B cell (primary cell): ENCODE measurements around the gene NUCB2. TPM values are rescaled to one million over a fixed set of nuclear protein-coding genes. Genes with fewer than 3 reads are reported as not detected.

Experiments
- ATAC-seq: fragments of 200-7000 bp; cut with Tn5 transposase; one replicate; pipeline ENCODE4 v1.10.0; 2021; ENCODE audit warnings: low read depth, mild to moderate bottlenecking, moderate number of reproducible peaks, moderate library complexity
- CTCF ChIA-PET: fragments of 350-600 bp; sonication (Branson Sonifier 250); formaldehyde crosslinking; loops from one replicate; lab custom pipeline; 2021; ENCODE audit warnings: antibody characterized with exemption, inconsistent platforms; lab: Charles Lee
- POLR2A ChIA-PET: fragments of 350-600 bp; sonication (Branson Sonifier 250); formaldehyde crosslinking; loops from one replicate; lab custom pipeline; 2021; ENCODE audit warnings: antibody characterized with exemption; lab: Charles Lee
- DNase-seq: peaks from one replicate; pipeline ENCODE4 v3.0.0; 2013
- H2AFZ ChIP-seq: 2 replicates; pipeline ENCODE4 v1.6.1; 2012; ENCODE audit warnings: mild to moderate bottlenecking, low read depth, low read length; ENCODE audit not compliant: insufficient read depth, poor library complexity, severe bottlenecking
- H3K27ac ChIP-seq, 2 donors: 1 replicate in 1 of 2; 2 replicates in 1 of 2; pipeline ENCODE4 v1.5.1; 2012 to 2013; ENCODE audit warnings: low read length in 2 of 2, mild to moderate bottlenecking in 2 of 2, moderate library complexity in 1 of 2
- H3K27me3 ChIP-seq, 4 experiments: fragments of 200-600 bp in 1 of 4; sonication (generic) in 1 of 4; replicated peaks in 1 of 4; 1 replicate in 2 of 4; 2 replicates in 2 of 4; pipeline versions ENCODE4 v1.6.1 to v1.7.0; 2013 to 2016; ENCODE audit warnings: low read length in 3 of 4, mild to moderate bottlenecking in 2 of 4, mixed read lengths in 1 of 4, moderate library complexity in 1 of 4; ENCODE audit not compliant: insufficient read depth in 4 of 4, control insufficient read depth in 3 of 4; ENCODE audit errors: control extremely low read depth in 1 of 4
- H3K36me3 ChIP-seq, 2 experiments: replicated peaks in 1 of 2; 1 replicate in 1 of 2; 2 replicates in 1 of 2; pipeline versions ENCODE4 v1.6.1 to v1.7.1; 2013; ENCODE audit warnings: low read length in 1 of 2; ENCODE audit not compliant: insufficient read depth in 2 of 2, control insufficient read depth in 1 of 2; ENCODE audit errors: control extremely low read depth in 1 of 2, extremely low read depth in 1 of 2
- H3K4me1 ChIP-seq, 2 donors: fragments of 200-600 bp in 1 of 2; sonication (generic) in 1 of 2; 1 replicate in 1 of 2; 2 replicates in 1 of 2; pipeline versions ENCODE4 v1.5.1 to v1.6.1; 2013 to 2017; ENCODE audit warnings: low read length in 2 of 2; ENCODE audit not compliant: control insufficient read depth in 2 of 2, insufficient read depth in 2 of 2
- H3K4me2 ChIP-seq: replicated peaks from 2 replicates; pipeline ENCODE3; 2012; ENCODE audit warnings: mild to moderate bottlenecking, low read depth, low read length; ENCODE audit not compliant: poor library complexity, severe bottlenecking
- H3K4me3 ChIP-seq, 5 experiments: fragments of 200-600 bp in 1 of 5; sonication (generic) in 1 of 5; 1 replicate in 3 of 5; 2 replicates in 2 of 5; pipeline versions ENCODE4 v1.5.1 to v1.7.0; 2011 to 2016; ENCODE audit warnings: low read length in 4 of 5, mild to moderate bottlenecking in 4 of 5, low read depth in 2 of 5, control low read depth in 1 of 5, moderate library complexity in 1 of 5; ENCODE audit not compliant: insufficient read depth in 1 of 5; ENCODE audit errors: control extremely low read depth in 1 of 5, extremely low read depth in 1 of 5
- H3K79me2 ChIP-seq: fragments of 200-600 bp; sonication (generic); one replicate; pipeline ENCODE4 v1.6.0; 2016; ENCODE audit warnings: low read length; ENCODE audit not compliant: control insufficient read depth, insufficient read depth
- H3K9ac ChIP-seq: fragments of 200-600 bp; sonication (generic); 2 replicates; pipeline ENCODE4 v1.6.1; 2017; ENCODE audit warnings: mild to moderate bottlenecking, low read length, moderate library complexity
- H3K9me3 ChIP-seq, 3 donors: one replicate each; pipeline versions ENCODE4 v1.6.1 to v1.7.1; 2013; ENCODE audit warnings: low read length in 2 of 3; ENCODE audit not compliant: control insufficient read depth in 2 of 3, insufficient read depth in 1 of 3; ENCODE audit errors: control extremely low read depth in 1 of 3
- H4K20me1 ChIP-seq: 2 replicates; pipeline ENCODE4 v1.6.0; 2012; ENCODE audit warnings: mild to moderate bottlenecking, low read length; ENCODE audit not compliant: insufficient read depth, control insufficient read depth, poor library complexity, severe bottlenecking
- H3K27ac Mint-ChIP-seq: one replicate; pipeline ENCODE4 v1.8.0; 2021; ENCODE audit warnings: mixed read lengths
- H3K27me3 Mint-ChIP-seq: one replicate; pipeline ENCODE4 v1.8.0; 2021; ENCODE audit warnings: mixed read lengths
- H3K4me1 Mint-ChIP-seq: one replicate; pipeline ENCODE4 v1.8.0; 2021; ENCODE audit warnings: mixed read lengths
- H3K4me3 Mint-ChIP-seq: one replicate; pipeline ENCODE4 v1.8.0; 2021; ENCODE audit warnings: mixed read lengths
- H3K9me3 Mint-ChIP-seq: one replicate; pipeline ENCODE4 v1.8.0; 2022; ENCODE audit warnings: mixed read lengths; ENCODE audit not compliant: insufficient read depth
- EZH2 ChIP-seq: IDR thresholded peaks from 2 replicates; pipeline ENCODE4 v1.6.1; 2012; ENCODE audit warnings: borderline replicate concordance, low read depth, mild to moderate bottlenecking, moderate library complexity, low read length; ENCODE audit not compliant: insufficient read depth, poor library complexity, severe bottlenecking
- WGBS: methylation state at CpG from one replicate; pipeline ENCODE4 v1.1.5; 2013; ENCODE audit warnings: missing lambda C conversion rate; ENCODE audit not compliant: insufficient coverage; 5-methylcytosine and 5-hydroxymethylcytosine counted together
- intact Hi-C: fragments of 100-400 bp; cut with micrococcal nuclease; formaldehyde crosslinking; loops from one replicate; pipeline ENCODE4 v1.10.0; 2022
- polyA plus RNA-seq: library from polyadenylated mRNA; depleted of rRNA; stranded (reverse); fragments of >200 nt; gene quantifications from 2 replicates; pipeline ENCODE4 v1.2.3, GENCODE V29; 2012
- total RNA-seq, 2 donors: library from RNA; stranded (reverse); fragments of 120-200 nt in 1 of 2; gene quantifications; 1 replicate in 1 of 2; 2 replicates in 1 of 2; pipeline versions ENCODE4 v1.2.3 to v1.2.4, GENCODE V29; 2013 to 2022
- TF ChIP-seq, protein P1 (sequence below): fragments of 200-600 bp; IDR thresholded peaks from one replicate; pipeline ENCODE4 v1.8.0; 2022; ENCODE audit warnings: antibody characterized with exemption, mild to moderate bottlenecking

The NUCB2 gene
- total and polyA plus RNA-seq, 2 donors (not counting 1 experiment from before 2014, with no cell fraction given): 1.8 to 6.8 TPM

DNA sequence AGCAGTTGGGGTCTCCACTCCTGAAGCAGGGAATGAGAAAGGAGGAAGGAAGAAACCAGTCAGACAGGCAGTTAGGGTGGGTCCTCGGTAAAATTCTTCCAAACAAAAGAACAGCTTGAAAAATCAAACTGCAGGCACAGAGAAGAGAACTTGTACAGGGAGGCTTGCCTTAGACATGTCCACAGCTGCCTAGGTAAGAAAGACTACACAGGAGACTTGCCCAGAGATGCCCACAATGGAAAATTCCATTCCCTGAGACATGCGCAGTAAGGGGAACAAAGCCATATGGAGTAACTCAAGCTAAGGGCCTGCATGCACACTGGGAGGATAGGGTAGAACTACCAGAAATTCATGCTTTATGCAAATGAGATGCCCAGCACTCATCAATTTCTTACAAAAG, 102.1 kb downstream of the NUCB2 start:
- Histone ChIP-seq H3K79me2 (no peaks in the 10 kb centered on the region), H3K4me1 (no peaks in the 10 kb centered on the region), H2AFZ (no peak overlapping the region), H3K9me3 (peaks cover 0 to 3% (median 3%) of the 10 kb centered on the region in 3 donors), H3K9ac (no peak overlapping the region), H3K27ac (no peak overlapping the region), H3K36me3 (no peaks in the 10 kb centered on the region), H3K27me3 (no peaks in the 10 kb centered on the region), H4K20me1 (no peaks in the 10 kb centered on the region), H3K4me2 (no peak overlapping the region), H3K4me3 (no peak overlapping the region)
- TF ChIP-seq EZH2: no peak
- TF ChIP-seq, protein P1, sequence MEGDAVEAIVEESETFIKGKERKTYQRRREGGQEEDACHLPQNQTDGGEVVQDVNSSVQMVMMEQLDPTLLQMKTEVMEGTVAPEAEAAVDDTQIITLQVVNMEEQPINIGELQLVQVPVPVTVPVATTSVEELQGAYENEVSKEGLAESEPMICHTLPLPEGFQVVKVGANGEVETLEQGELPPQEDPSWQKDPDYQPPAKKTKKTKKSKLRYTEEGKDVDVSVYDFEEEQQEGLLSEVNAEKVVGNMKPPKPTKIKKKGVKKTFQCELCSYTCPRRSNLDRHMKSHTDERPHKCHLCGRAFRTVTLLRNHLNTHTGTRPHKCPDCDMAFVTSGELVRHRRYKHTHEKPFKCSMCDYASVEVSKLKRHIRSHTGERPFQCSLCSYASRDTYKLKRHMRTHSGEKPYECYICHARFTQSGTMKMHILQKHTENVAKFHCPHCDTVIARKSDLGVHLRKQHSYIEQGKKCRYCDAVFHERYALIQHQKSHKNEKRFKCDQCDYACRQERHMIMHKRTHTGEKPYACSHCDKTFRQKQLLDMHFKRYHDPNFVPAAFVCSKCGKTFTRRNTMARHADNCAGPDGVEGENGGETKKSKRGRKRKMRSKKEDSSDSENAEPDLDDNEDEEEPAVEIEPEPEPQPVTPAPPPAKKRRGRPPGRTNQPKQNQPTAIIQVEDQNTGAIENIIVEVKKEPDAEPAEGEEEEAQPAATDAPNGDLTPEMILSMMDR: no peak
- intact Hi-C loops: no loop called here
- no peaks in the 10 kb centered on the region for H3K27me3 Mint-ChIP-seq
- WGBS: no CpG with 5 or more reads among the region's 2 CpGs
- ChIA-PET POLR2A (no interaction called here), CTCF (interaction anchor here (0.6 to 2.8 kb wide), 3 partner anchors 10 to 152 kb away, joined by 3 to 13 read pairs (median 6); partner anchors contain the start of gene KCNJ11)
- no peak overlapping the region for H3K4me3 Mint-ChIP-seq
- no peak for DNase-seq
- H3K27ac Mint-ChIP-seq: no peak overlapping the region
- no peaks in the 10 kb centered on the region for H3K9me3 Mint-ChIP-seq
- no peaks in the 10 kb centered on the region for H3K4me1 Mint-ChIP-seq
- no peak for ATAC-seq

DNA sequence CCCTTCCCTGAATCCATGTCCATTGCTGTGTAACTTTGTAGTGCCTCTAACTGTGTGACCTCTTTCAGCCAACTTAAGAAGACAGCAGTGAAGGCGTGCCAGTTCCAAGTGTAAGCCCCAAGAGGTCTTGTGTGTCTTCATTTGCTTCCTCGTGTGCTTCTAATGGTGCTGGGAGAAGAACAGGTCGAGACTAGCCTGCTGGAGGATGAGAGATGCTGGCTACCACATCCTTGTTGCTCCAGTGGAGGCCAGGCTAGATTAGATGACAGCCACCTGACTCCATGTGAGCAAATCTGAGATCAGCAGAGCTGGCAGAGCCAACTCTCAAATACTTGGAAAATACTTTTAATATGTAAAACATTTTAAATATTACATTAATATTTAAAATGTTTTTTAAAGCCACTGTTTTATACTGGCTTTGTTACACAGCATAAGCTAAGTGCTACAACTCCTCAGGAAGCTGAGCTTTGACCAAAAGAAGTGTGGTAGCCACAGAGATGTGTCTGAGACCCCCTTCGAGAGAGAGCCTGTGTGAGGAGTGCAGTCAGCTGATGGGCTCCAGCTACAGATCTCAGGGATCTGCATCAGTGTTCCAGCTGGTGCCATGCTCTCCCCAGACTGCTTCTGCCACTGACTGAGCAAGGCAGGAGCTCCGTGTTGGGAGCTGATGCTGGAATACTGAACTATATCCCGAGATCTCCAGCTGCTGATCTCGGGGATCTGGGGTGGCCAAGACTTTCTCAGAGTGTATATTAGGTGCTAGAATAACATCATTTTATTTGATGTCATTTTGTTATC, 103.0 kb downstream of the NUCB2 start:
- no peaks in the 10 kb centered on the region for H4K20me1 ChIP-seq
- H2AFZ ChIP-seq: no peak overlapping the region
- TF ChIP-seq, protein P1: no peak
- no peak for TF ChIP-seq EZH2
- no peak overlapping the region for H3K4me2 ChIP-seq
- H3K4me1 ChIP-seq: no peaks in the 10 kb centered on the region
- no peaks in the 10 kb centered on the region for H3K36me3 ChIP-seq
- Mint-ChIP-seq H3K9me3 (no peaks in the 10 kb centered on the region), H3K4me3 (no peak overlapping the region), H3K27me3 (no peaks in the 10 kb centered on the region), H3K27ac (no peak overlapping the region), H3K4me1 (no peaks in the 10 kb centered on the region)
- no peak overlapping the region for H3K27ac ChIP-seq
- intact Hi-C loops: loop anchor here (5.0 to 10.0 kb wide), 2 partner anchors 598 to 635 kb away; partner anchors contain the start of gene SERGEF
- ChIA-PET CTCF (interaction anchor here (0.8 to 2.8 kb wide), 5 partner anchors 9 to 149 kb away, joined by 3 to 13 read pairs (median 4); partner anchors contain the start of gene KCNJ11), POLR2A (no interaction called here)
- WGBS: 90% methylated on average over 5 of the region's 7 CpGs
- H3K4me3 ChIP-seq: no peak overlapping the region
- H3K79me2 ChIP-seq: no peaks in the 10 kb centered on the region
- ATAC-seq: no peak
- no peak for DNase-seq
- H3K9me3 ChIP-seq: peaks cover 0 to 3% (median 0%) of the 10 kb centered on the region in 3 donors
- H3K27me3 ChIP-seq: no peaks in the 10 kb centered on the region
- no peak overlapping the region for H3K9ac ChIP-seq
